Lung (tissue), 12 donors: Measurements from ENCODE around the gene ANTKMT. TPM values are rescaled to one million over a fixed set of nuclear protein-coding genes. Genes with fewer than 3 reads are reported as not detected.

ENCODE experiments used
- ATAC-seq: fragments of 200-7000 bp; cut with Tn5 transposase; one replicate; pipeline ENCODE4 v1.9.1; 2020; ENCODE audit warnings: moderate number of reproducible peaks; ENCODE audit not compliant: insufficient read depth, low FRiP score
- DNase-seq, 3 donors: peaks; one replicate each; pipeline ENCODE4 v3.0.0-alpha.2; 2013 to 2017
- H3K27ac ChIP-seq, 2 donors: one replicate each; pipeline ENCODE4 v1.5.1; 2013; ENCODE audit warnings: mild to moderate bottlenecking in 2 of 2, moderate library complexity in 2 of 2, control low read depth in 1 of 2, inconsistent platforms in 1 of 2, low read depth in 1 of 2, low read length in 1 of 2
- H3K27me3 ChIP-seq, 3 donors: one replicate each; pipeline ENCODE4 v1.5.1; 2013; ENCODE audit warnings: low read length in 2 of 3; ENCODE audit not compliant: control insufficient read depth in 3 of 3, insufficient read depth in 3 of 3
- H3K36me3 ChIP-seq, 4 donors: one replicate each; pipeline ENCODE4 v1.5.1; 2013; ENCODE audit warnings: low read length in 4 of 4, mild to moderate bottlenecking in 1 of 4, moderate library complexity in 1 of 4; ENCODE audit not compliant: control insufficient read depth in 4 of 4, insufficient read depth in 4 of 4
- H3K4me1 ChIP-seq, 5 donors: one replicate each; pipeline ENCODE4 v1.5.1; 2013; ENCODE audit warnings: low read length in 5 of 5, mild to moderate bottlenecking in 2 of 5, moderate library complexity in 1 of 5; ENCODE audit not compliant: control insufficient read depth in 5 of 5, insufficient read depth in 5 of 5
- H3K4me3 ChIP-seq: one replicate; pipeline ENCODE4 v1.5.1; 2013; ENCODE audit warnings: mild to moderate bottlenecking, control low read depth, moderate library complexity
- H3K9ac ChIP-seq, 2 donors: one replicate each; pipeline ENCODE4 v1.5.1; 2013; ENCODE audit warnings: low read length in 2 of 2, control low read depth in 1 of 2; ENCODE audit not compliant: insufficient read depth in 1 of 2
- H3K9me3 ChIP-seq, 4 donors: one replicate each; pipeline ENCODE4 v1.5.1; 2013; ENCODE audit warnings: low read length in 3 of 4, mild to moderate bottlenecking in 1 of 4, moderate library complexity in 1 of 4; ENCODE audit not compliant: control insufficient read depth in 4 of 4, insufficient read depth in 3 of 4
- CTCF ChIP-seq: IDR thresholded peaks from 2 replicates; pipeline ENCODE4 v1.5.1; 2012; ENCODE audit warnings: mild to moderate bottlenecking; ENCODE audit errors: control extremely low read depth, extremely low read depth
- WGBS, 2 donors: extraction: QIAGEN DNeasy Blood & Tissue Kit; methylation state at CpG; one replicate each; pipeline ENCODE4 v1.1.7; 2013; 5-methylcytosine and 5-hydroxymethylcytosine counted together
- polyA plus RNA-seq, 2 donors: library from polyadenylated mRNA; stranded (reverse); fragments of 200-250 nt; gene quantifications; one replicate each; pipeline ENCODE4 v1.2.1, GENCODE V29; 2013
- total RNA-seq, 2 donors: library from RNA; depleted of rRNA in 1 of 2; stranded (reverse); fragments of >200 nt in 1 of 2; gene quantifications; one replicate each; pipeline ENCODE4 v1.2.1, GENCODE V29; 2014 to 2021
- donor health status: control.
- donor health status: control.
- donor health status: Bipolar disorder and iron deficiency.
- donor health status: healthy.
- donor health status: DM: yes; HTN: yes; CAD: no.

ANTKMT gene
- total and polyA plus RNA-seq, 4 donors = 9.2 to 65.7 (median 45.9) TPM

GRCh38 chr16:695355-696089, 25.4 kb upstream of the ANTKMT start:
- Histone ChIP-seq H3K27ac (no peak overlapping the region), H3K9me3 (peaks cover 0 to 8% (median 0%) of the 10 kb centered on the region in 4 donors), H3K9ac (no peak overlapping the region), H3K4me3 (peak overlapping the region; percentile 2), H3K27me3 (peaks cover 0 to 40% (median 25%) of the 10 kb centered on the region in 3 donors), H3K36me3 (no peaks in the 10 kb centered on the region), H3K4me1 (peaks cover 0 to 16% (median 2%) of the 10 kb centered on the region in 5 donors)
- DNase-seq = no peak
- 3 to 4% methylated on average over 70 to 71 of the region's 71 CpGs for WGBS, 2 donors
- no peak for TF ChIP-seq CTCF
- peak; percentile 36 for ATAC-seq

GRCh38 chr16:698911-699671, 21.9 kb upstream of the ANTKMT start:
- Histone ChIP-seq H3K9ac (no peak overlapping the region), H3K4me3 (no peak overlapping the region), H3K27ac (no peak overlapping the region), H3K9me3 (peaks cover 0 to 5% (median 0%) of the 10 kb centered on the region in 4 donors), H3K4me1 (peaks cover 0 to 13% (median 2%) of the 10 kb centered on the region in 5 donors), H3K27me3 (peaks cover 0 to 48% (median 32%) of the 10 kb centered on the region in 3 donors), H3K36me3 (no peaks in the 10 kb centered on the region)
- DNase-seq = no peak
- 70 to 76% methylated on average over 18 to 19 of the region's 19 CpGs for WGBS, 2 donors
- ATAC-seq = no peak
- TF ChIP-seq CTCF = no peak

GRCh38 chr16:700684-701584, 20.0 kb upstream of the ANTKMT start:
- H3K27ac ChIP-seq = no peak overlapping the region
- ATAC-seq (no peak), DNase-seq (peak; percentile 48 to 63 (median 52))
- H3K4me1 ChIP-seq = no peaks in the 10 kb centered on the region
- no peak overlapping the region for H3K9ac ChIP-seq
- H3K9me3 ChIP-seq = no peaks in the 10 kb centered on the region
- no peak for TF ChIP-seq CTCF
- no peaks in the 10 kb centered on the region for H3K36me3 ChIP-seq
- no peak overlapping the region for H3K4me3 ChIP-seq
- peaks cover 3 to 48% (median 27%) of the 10 kb centered on the region in 3 donors for H3K27me3 ChIP-seq
- 5 to 9% methylated on average over 59 to 76 of the region's 76 CpGs for WGBS, 2 donors
